Fibroblast of lung (primary cell): ENCODE data around the gene MSANTD1. TPM values are rescaled to one million over a fixed set of nuclear protein-coding genes. Genes with fewer than 3 reads are reported as not detected.
A peak's percentile ranks its signal among the peaks of the same experiment; 100 is the strongest.

Experiments
- DNase-seq, 2 donors: peaks; one replicate each; pipeline versions ENCODE4 v3.0.0 to v3.0.0-alpha.2; 2010; ENCODE audit warnings: low read depth in 2 of 2
- H2AFZ ChIP-seq: 2 replicates; pipeline ENCODE4 v1.5.1; 2012; ENCODE audit warnings: low read length, control low read depth, inconsistent platforms
- H3K27ac ChIP-seq: 2 replicates; pipeline ENCODE4 v1.5.1; 2011; ENCODE audit warnings: low read length, control low read depth; ENCODE audit not compliant: insufficient read depth
- H3K27me3 ChIP-seq: 2 replicates; pipeline ENCODE4 v1.5.1; 2011; ENCODE audit warnings: mild to moderate bottlenecking, low read length; ENCODE audit not compliant: control insufficient read depth, insufficient read depth
- H3K36me3 ChIP-seq: 2 replicates; pipeline ENCODE4 v1.5.1; 2011; ENCODE audit warnings: low read length; ENCODE audit not compliant: control insufficient read depth, insufficient read depth
- H3K4me1 ChIP-seq: 2 replicates; pipeline ENCODE4 v1.5.1; 2011; ENCODE audit warnings: low read length; ENCODE audit not compliant: control insufficient read depth, insufficient read depth; ENCODE audit errors: extremely low read depth
- H3K4me2 ChIP-seq: 2 replicates; pipeline ENCODE4 v1.5.1; 2011; ENCODE audit warnings: low read length, control low read depth; ENCODE audit not compliant: insufficient read depth; ENCODE audit errors: extremely low read depth
- H3K4me3 ChIP-seq, 4 experiments: fragments of 200-600 bp in 1 of 4; sonication (generic) in 1 of 4; replicated peaks in 1 of 4; 2 replicates each; pipeline ENCODE4 v1.5.1; 2011 to 2016; ENCODE audit warnings: low read length in 4 of 4, low read depth in 3 of 4, mild to moderate bottlenecking in 3 of 4, control low read depth in 2 of 4, inconsistent platforms in 1 of 4, mixed read lengths in 1 of 4; ENCODE audit not compliant: insufficient read depth in 1 of 4; ENCODE audit errors: control extremely low read depth in 1 of 4
- H3K79me2 ChIP-seq: 2 replicates; pipeline ENCODE4 v1.5.1; 2012; ENCODE audit warnings: mild to moderate bottlenecking, low read length, inconsistent platforms; ENCODE audit not compliant: control insufficient read depth, insufficient read depth
- H3K9ac ChIP-seq: 2 replicates; pipeline ENCODE4 v1.5.1; 2011; ENCODE audit warnings: mild to moderate bottlenecking, low read length, control low read depth; ENCODE audit not compliant: insufficient read depth
- H3K9me3 ChIP-seq: 2 replicates; pipeline ENCODE4 v1.5.1; 2012; ENCODE audit warnings: low read depth, low read length; ENCODE audit not compliant: control insufficient read depth, insufficient read depth
- H4K20me1 ChIP-seq: 2 replicates; pipeline ENCODE4 v1.5.1; 2011; ENCODE audit warnings: low read length; ENCODE audit not compliant: control insufficient read depth, insufficient read depth; ENCODE audit errors: extremely low read depth
- CTCF ChIP-seq, 2 donors: IDR thresholded peaks in 1 of 2; conservative IDR thresholded peaks in 1 of 2; 1 replicate in 1 of 2; 2 replicates in 1 of 2; pipeline ENCODE4 v1.5.1; 2011 to 2012; ENCODE audit warnings: low read length in 2 of 2, control low read depth in 1 of 2, inconsistent platforms in 1 of 2, low read depth in 1 of 2, mild to moderate bottlenecking in 1 of 2
- EZH2 ChIP-seq: IDR thresholded peaks from 2 replicates; pipeline ENCODE4 v1.5.1; 2012; ENCODE audit warnings: low read length, control low read depth, mild to moderate bottlenecking; ENCODE audit errors: missing control alignments
- polyA plus RNA-seq, 2 donors: library from polyadenylated mRNA; depleted of rRNA in 1 of 2; stranded (reverse) in 1 of 2; unstranded in 1 of 2; fragments of >200 nt; gene quantifications; 2 replicates each; pipeline ENCODE4 v1.2.1, GENCODE V29; 2011 to 2012; ENCODE audit warnings: missing spikeins in 1 of 2
- total RNA-seq: library from RNA; depleted of rRNA; stranded (reverse); fragments of >200 nt; gene quantifications from 2 replicates; pipeline ENCODE4 v1.2.1, GENCODE V29; 2014

Gene MSANTD1
- total and polyA plus RNA-seq, 2 donors (not counting 1 experiment from before 2014, with no cell fraction given): 0.50 TPM; not detected in 1

- no peak for DNase-seq
Observed at GRCh38 chr4:3284734-3285557, 36.0 kb downstream of the MSANTD1 start.

DNA sequence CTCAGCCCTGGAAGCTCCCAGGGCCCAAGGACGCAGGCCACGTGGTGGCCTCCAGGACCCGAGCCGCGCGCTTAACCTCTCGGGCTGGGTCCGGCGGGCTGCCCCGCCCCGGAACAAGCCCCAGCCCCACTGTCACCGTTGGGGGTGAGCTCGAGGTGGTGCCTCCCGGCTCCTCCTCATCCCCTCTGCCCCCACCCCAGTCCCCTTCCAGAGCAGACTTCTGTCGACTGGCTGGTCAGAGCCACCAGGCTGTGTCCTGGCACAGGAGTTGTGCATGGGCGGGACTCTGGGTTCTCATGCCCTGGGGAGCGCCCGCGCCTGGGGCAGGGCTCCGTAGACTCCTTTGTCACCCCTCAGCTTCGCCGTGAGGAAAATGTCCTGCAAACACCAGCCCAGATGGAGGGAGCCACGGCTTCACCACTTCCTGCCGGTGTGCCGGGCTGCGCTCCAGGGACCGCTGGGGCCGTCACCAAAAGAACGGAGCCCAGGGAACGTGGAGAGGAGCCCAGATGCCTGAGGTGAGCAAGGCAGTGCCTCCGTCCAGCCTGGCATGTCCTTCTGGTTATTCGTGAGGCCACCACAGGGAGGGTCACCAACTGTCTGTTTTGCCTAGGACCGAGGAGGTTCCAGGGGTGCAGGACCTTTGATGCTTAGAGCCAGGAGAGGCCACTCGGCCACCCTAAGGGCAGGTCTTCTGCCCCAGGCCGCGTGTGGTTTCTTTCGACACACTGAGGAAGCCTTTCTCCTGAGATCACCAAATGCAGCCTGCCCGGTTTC lies 36.8 kb downstream of the MSANTD1 start:
- H3K4me1 ChIP-seq: peaks cover 2% of the 10 kb centered on the region
- no peaks in the 10 kb centered on the region for H3K79me2 ChIP-seq
- H3K9me3 ChIP-seq: no peaks in the 10 kb centered on the region
- H3K27me3 ChIP-seq: no peaks in the 10 kb centered on the region
- H3K4me3 ChIP-seq: no peak overlapping the region
- peak overlapping the region; percentile 65 for H2AFZ ChIP-seq
- TF ChIP-seq EZH2 (no peak), CTCF (conservative IDR thresholded peaks at IDR 0.05 in 1 of 2, IDR thresholded peaks at IDR 0.05 in 1 of 2; ENCODE audit: low read depth in 1 of 2, low read length in 2 of 2) (no peak)
- H3K4me2 ChIP-seq: peak overlapping the region; percentile 5
- H4K20me1 ChIP-seq: no peaks in the 10 kb centered on the region
- H3K36me3 ChIP-seq: no peaks in the 10 kb centered on the region
- H3K27ac ChIP-seq: no peak overlapping the region
- DNase-seq: peak; percentile 54 to 72
- no peak overlapping the region for H3K9ac ChIP-seq

More at GRCh38 chr4:3284734-3285557, 36.0 kb downstream of the MSANTD1 start:
- Histone ChIP-seq H3K9ac (no peak overlapping the region), H3K9me3 (no peaks in the 10 kb centered on the region), H3K4me2 (no peak overlapping the region), H2AFZ (no peak overlapping the region), H3K79me2 (no peaks in the 10 kb centered on the region), H4K20me1 (no peaks in the 10 kb centered on the region), H3K27me3 (peaks cover 3% of the 10 kb centered on the region), H3K36me3 (no peaks in the 10 kb centered on the region), H3K27ac (no peak overlapping the region), H3K4me1 (peaks cover 2% of the 10 kb centered on the region), H3K4me3 (no peak overlapping the region)
- no peak for TF ChIP-seq CTCF (conservative IDR thresholded peaks at IDR 0.05 in 1 of 2, IDR thresholded peaks at IDR 0.05 in 1 of 2; ENCODE audit: low read depth in 1 of 2, low read length in 2 of 2)
- TF ChIP-seq EZH2: no peak
